GM21526 (cell line): ENCODE measurements around the gene TDRD6.
"Not testable (repeated sequence)": the region's sequence is repeated elsewhere in the genome, so short reads cannot be mapped to it uniquely, and the experiment has no call there.

Experiments
- ATAC-seq: cut with Tn5 transposase; IDR thresholded peaks from one replicate; pipeline ENCODE4 v1.9.1; 2021; ENCODE audit warnings: moderate library complexity; ENCODE audit not compliant: unreplicated experiment, low FRiP score

The TDRD6 gene, protein sequence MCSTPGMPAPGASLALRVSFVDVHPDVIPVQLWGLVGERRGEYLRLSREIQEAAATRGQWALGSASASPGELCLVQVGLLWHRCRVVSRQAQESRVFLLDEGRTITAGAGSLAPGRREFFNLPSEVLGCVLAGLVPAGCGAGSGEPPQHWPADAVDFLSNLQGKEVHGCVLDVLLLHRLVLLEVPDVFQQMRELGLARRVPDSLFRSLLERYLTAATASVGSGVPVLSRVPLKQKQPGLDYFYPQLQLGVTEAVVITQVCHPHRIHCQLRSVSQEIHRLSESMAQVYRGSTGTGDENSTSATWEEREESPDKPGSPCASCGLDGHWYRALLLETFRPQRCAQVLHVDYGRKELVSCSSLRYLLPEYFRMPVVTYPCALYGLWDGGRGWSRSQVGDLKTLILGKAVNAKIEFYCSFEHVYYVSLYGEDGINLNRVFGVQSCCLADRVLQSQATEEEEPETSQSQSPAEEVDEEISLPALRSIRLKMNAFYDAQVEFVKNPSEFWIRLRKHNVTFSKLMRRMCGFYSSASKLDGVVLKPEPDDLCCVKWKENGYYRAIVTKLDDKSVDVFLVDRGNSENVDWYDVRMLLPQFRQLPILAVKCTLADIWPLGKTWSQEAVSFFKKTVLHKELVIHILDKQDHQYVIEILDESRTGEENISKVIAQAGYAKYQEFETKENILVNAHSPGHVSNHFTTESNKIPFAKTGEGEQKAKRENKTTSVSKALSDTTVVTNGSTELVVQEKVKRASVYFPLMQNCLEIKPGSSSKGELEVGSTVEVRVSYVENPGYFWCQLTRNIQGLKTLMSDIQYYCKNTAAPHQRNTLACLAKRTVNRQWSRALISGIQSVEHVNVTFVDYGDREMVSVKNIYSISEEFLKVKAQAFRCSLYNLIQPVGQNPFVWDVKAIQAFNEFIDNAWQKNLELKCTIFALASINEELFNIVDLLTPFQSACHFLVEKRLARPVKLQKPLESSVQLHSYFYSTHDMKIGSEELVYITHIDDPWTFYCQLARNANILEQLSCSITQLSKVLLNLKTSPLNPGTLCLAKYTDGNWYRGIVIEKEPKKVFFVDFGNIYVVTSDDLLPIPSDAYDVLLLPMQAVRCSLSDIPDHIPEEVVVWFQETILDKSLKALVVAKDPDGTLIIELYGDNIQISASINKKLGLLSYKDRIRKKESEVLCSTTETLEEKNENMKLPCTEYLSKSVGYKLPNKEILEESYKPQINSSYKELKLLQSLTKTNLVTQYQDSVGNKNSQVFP (N-terminal part only)

DNA sequence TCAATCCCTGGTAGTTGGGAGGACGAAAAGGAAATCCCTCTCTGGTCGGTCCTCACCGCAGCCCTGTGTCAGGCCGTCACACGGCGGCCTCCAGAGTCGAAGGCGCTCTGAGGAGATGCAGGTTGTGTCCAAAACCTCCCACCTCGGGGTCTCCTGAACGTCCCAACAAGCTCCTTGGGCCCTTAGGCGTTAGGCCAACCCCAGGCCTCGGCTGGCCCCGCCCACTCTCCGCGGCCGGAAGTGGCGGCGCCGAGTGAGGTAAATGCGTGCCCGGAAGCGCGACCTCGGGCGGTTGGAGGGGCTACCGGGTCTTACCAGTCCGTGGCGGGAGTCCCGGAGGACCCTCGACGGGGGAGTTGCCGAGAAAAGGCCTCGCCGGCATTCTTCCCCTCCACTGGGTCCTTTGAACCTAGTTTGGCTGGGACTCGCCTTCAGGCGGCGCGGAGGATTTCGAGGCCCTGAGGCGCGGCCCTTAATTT lies at the start of gene TDRD6:
TSS of gene TDRD6 (plus strand) at position 267 of the 479 bp plus-strand sequence. CDS start 244 bp downstream, outside the sequence.
- no peak for ATAC-seq

DNA sequence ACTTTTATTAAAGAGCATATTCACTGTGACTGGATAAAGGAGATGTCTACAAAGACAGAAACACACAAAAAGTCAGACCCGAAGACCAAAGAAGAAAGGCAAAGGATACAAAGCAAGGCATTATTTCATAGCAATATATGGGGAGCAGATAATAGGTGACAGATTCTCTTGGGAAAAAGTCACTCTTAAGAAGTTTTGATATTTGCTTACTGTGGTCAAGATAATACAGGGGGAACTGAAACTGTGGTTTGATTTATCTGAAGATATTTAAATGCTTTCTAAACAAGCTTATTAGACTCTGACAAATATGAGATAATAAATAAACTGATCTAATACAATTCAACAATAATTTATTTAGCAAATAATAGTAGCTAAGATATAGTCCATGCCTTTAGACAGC lies 49.8 kb upstream of the TDRD6 start:
- ATAC-seq = no peak

DNA sequence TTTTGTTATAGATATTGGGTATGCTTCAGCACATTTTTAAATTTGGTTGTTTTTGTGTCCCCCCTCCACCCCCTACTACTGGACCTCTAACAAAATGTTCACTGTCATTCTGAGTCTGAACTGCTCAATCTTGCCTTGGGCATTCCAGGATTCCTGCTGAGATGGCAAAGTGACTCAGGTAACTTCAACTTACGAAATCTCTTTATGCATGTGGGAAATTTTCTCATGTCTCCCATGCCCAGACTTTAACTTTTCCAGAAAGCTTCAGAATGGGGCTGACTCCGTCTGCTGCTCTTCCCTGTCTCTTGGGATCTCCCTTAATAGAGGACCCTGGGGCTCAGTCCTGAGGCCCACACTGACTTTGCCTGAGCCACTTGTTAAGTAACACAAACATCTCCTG lies 49.0 kb upstream of the TDRD6 start:
- ATAC-seq = no peak

DNA sequence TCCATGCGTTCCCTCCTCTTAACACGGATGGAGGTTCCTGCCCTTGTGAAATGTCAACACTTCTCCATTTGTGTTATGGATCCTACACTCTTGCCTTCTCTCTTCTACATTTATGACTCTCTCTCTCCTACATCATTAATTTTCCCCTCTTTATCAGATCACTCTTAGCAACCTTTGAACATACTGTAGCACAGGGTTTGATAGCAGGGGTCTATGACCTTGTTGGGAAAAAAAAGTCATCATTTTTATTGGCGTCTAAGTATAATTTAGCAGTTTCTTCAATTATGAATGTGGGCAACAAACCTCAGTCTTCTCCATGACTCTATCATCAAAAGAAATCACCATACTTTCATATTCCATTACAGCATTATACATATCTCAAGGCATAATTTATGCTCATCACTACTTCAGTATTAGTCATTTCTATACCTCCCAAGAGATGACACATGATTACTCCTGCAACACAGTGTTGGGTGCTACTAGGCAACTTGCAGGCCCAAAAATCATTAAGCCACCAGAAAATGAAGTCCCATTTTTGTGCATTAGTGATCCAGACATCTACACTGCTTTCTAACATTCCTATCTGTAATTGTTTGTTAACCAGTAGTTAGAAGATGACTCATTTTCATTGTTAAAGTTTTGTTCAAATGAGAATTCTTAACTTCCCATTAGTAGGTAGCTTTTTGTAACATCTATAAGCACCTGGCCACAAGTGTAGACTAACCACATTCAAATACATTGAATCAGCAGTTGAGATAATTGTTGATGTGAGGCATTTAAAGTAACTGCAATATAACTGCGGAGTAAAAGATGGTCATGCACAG lies 44.5 kb upstream of the TDRD6 start:
- ATAC-seq = no peak

DNA sequence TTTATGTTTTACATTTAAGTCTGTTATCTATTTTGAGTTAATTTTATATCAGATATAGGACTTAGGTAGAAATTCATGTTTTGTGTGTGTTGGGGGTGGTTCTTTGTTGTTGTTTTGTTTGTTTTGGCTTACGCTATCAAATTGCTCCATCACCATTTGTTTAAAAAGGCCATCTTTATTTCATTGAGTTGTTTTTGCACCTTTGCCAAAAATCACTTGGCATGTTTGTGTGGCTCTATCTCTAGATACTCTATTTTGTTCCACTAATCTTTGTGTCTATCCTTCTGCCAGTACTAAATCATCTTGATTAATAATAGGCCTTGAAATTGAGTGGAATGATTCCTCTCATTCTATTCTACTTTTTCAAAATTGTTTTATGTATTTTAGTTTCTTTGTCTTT lies 42.4 kb upstream of the TDRD6 start:
- ATAC-seq = no peak

DNA sequence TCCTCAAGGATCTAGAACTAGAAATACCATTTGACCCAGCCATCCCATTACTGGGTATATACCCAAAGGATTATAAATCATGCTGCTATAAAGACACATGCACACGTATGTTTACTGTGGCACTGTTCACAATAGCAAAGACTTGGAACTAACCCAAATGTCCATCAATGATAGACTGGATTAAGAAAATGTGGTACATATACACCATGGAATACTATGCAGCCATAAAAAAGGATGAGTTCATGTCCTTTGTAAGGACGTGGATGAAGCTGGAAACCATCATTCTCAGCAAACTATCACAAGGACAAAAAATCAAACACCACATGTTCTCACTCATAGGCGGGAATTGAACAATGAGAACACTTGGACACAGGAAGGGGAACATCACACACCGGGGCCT lies 39.6 kb upstream of the TDRD6 start:
- ATAC-seq = not testable (repeated sequence)

DNA sequence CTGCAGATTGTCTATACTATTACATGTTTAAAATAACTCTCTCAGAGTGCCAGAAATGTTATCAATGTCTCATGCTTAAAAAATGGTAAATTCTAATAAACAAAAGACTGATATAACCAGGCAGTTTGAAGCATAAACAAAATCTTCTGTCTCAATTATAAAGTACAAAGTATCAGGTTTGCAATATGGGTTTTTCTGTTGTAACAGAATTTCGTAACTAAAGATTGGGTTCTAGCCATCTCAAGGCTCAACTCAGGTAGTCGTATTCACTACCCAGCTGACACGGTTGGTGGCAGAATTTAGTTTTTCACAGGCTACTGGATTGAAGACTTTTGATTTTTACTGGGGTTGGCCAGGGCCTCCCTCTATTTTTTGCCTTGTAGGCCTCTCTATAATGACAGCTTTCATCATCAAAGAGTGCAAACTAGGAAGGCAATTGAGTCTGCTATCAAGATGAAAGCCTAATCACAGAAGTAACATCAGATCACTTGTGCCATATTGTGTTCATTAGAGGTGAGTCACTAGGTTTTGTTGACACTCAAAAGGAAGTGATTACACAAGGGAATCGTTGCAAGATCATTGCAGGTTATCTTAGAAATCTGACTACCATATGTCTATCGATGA lies 38.7 kb upstream of the TDRD6 start:
- no peak for ATAC-seq

DNA sequence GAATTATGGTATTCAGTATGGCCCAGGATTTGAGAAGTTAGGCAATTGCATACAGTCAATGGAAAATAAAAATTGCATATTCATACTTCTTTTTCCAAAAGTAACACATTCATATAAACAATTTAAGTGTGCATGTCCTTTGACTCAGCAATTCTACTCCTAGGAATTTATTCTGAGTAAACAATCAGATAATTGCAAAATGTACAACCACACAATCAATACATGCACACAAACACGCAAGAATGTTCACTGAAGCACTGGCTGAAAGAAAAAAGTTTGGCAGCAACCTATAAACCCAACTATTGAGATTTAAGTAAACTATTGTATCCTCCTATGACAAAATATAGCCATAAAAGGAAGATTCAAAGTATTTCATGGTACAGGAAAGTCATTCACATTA lies 36.7 kb upstream of the TDRD6 start:
- ATAC-seq = no peak

DNA sequence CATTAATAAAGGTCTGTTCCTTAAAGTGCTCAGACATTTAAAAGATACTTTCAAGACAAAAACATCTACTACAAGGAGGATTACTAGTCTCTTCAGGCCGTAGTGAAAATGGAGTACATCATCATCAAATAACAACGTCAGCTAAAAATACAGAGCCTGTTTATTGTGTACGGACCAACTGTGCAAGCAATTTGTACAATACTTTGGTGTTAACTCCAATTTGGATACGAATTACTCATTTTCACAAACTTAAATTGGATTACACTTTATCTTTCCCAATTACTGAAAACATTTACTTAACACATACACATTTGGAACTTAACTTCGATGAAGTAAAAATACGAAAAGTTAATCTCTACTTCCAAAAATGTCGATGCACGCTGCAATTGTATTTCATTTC lies 35.9 kb upstream of the TDRD6 start:
- ATAC-seq = no peak

DNA sequence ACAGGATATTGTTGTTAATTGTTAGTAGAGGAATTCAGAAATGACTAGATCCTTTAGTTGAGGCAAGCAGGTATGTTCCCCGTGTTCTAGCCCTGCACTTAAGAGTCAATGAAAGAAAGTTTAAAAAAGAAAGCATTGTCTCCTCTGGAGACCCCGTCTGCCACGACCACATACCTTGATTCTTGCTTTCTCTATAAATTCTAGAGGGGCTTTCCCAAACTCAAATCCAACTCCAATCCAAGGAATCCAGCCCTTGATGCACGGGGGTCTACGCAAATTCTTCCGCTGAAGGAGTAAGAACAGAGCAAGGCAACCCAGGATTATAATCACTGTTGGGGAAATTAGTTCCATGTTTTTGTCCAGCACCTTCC lies 35.5 kb upstream of the TDRD6 start:
- no peak for ATAC-seq

DNA sequence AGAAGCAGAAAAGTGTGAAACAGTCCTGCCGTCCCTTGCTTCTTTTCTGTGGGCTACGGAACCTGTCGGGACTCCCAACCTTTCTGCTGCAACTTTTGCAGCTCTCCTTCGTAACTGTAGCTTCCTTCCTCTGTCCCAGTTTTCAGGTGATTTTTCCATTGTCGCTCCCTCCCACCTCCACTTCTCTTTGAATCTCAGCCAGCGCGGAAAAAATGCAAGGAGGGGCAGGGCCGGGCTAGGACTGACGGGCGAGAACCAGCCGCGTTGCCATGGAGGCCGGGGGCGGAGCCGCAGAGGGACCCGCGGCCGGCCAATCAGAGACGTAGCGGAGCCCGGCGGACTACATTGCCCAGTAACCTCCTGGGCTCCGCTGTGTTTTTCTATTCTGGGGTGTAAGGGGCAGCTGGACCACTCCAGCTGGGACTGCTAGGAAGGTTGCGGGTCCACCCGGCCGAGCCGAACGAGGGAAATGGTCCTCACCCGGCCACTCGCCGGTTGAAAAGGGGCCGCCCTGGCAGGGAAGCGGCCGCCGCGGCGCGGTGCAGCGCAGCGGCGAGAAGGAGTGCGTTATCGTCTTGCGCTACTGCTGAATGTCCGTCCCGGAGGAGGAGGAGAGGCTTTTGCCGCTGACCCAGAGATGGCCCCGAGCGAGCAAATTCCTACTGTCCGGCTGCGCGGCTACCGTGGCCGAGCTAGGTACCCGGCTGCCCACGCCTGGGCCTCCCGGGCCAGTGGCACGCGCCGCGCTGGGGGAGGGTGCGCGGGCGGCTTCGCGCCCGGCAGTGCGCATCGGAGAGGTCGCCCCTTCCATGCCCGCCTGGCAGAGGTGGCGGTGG lies 34.9 kb upstream of the TDRD6 start, which contains the start of the genes CYP39A1 and SLC25A27:
TSS of gene CYP39A1 (minus strand) at position 216 of the 836 bp plus-strand sequence. CDS start 236 bp downstream, outside the sequence.
TSS of gene SLC25A27 (plus strand) at position 373 of the 836 bp plus-strand sequence. CDS start at position 591, 218 bp downstream.
- peak; percentile 100 for ATAC-seq

DNA sequence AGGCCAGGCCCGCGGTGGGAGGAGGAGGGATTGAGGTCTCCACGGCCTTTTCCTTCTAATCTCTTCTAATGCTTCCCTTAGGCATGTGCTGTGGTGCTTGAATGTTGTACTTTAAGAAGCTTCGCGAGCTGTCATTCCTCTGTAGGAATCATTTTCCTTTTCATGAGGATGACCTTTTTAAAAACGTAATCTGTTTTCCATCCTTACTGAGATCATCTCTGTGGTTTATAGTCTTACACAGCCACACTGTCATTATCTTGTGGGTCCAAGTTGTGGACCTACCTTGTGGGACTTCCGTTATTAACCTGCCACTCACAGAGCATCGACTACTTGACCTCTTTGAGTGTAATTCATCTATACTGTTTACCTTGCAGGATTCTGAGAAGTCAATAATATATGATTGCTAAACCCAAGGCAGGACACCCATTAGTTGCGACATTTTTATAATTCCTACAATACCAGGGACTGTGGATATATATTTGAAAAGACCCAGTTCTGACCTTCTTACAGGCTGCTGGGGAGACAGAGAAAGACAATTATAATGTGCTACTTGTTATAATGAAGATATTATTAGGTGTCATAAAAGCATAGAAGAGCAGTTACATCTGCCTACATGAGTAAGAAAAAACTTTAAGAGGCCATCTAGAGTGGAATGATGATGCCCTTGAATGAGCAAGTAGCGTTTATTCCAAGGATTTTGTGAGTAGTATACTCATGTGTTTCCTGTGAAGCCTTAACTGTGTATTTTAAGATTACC lies 34.1 kb upstream of the TDRD6 start:
- ATAC-seq = no peak

DNA sequence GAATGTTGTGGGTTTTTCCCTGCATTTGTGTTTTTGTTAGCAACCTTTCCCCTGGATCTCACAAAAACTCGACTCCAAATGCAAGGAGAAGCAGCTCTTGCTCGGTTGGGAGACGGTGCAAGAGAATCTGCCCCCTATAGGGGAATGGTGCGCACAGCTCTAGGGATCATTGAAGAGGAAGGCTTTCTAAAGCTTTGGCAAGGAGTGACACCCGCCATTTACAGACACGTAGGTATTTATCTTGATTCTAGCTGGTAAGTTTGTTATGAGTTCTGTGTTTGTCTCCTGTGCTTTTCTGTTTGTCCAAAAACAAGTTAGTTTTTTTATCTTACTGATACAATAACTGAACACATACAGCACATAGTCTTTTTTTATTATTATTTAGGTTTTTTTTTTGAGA lies 31.9 kb upstream of the TDRD6 start:
- no peak for ATAC-seq

DNA sequence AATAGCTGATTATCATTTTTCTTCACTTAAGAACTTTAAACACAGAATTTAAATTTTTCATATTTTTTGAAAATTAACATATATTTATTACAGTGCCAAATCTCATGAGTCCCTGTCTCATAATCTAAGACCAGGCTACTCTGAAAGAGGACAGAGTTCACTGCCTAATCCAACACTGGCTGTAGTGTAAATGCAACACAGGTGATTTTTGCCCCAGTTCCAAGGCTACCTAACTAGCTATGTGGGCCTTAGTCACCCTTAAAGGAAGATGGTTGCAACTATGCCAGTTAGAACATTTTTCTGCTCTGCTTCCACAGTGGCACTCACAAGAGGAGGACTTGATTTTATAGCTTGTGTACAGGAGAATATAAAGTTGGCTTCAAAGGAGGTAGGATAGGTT lies 30.0 kb upstream of the TDRD6 start:
- ATAC-seq = no peak

DNA sequence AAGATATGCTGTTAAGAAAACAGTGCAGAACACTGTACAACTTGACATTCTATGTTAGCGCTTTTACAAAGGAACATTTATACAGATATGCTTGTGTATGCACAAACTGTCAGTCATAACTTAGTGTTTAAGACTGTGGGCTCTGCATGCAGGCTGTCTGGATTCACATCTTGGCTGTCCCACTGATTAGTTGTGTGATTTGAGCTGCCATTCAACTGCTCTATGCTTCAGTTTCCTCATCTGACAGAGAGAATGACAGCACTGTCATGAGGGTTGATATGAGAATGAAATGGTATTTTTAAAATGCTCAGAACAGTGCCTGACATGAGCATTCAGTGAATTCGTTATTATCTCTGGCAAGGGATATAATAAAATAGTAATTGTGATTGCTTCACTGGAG lies 26.2 kb upstream of the TDRD6 start:
- no peak for ATAC-seq

DNA sequence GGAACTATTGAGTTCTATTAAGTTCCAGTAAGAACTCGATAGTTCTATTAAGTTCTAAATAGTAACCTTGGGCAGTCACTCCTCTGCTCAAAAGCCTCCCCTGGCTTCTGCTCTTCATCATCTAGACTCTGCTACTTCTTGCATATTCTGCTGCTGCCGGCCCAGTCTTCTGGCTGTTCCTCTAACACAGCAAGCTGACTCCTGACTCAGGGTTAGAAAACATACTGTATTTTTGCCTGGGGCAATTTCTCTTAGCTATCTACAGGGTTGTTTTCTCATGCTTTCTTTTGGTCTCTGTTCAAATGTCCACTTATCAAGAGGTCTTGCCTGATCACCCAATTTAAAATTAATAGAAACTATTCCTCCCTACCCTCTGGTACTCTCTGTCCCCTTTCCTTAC lies 20.3 kb upstream of the TDRD6 start:
- ATAC-seq = no peak

DNA sequence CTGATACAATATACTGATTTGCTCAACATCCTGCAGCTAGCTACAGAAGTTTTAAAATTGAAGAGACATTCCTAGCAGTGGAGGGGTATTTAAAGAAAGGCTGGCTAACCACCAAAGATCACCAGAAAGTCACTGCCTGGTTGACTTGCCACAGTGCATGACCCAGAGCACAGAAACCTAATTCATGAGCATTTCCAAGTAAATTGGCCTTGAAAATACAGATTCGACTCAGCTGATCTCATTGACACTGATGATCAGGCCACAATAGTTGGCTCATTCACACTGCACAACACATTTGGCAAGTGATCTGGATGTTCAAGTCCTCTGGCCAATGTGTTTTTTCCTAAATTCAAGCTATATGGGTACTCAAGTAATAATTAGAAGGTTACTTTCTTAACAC lies 13.3 kb upstream of the TDRD6 start:
- ATAC-seq = no peak
